GM23338 (cell line): Measurements from ENCODE around the gene SYNDIG1. TPM values are rescaled to one million over a fixed set of nuclear protein-coding genes. Genes with fewer than 3 reads are reported as not detected.

Experiments
- ATAC-seq: fragments of 200-7000 bp; cut with Tn5 transposase; 3 replicates; pipeline ENCODE4 v1.9.1; 2020
- DNase-seq: peaks from one replicate; pipeline ENCODE4 v3.0.0-alpha.2; 2015; ENCODE audit warnings: low spot score
- H2AFZ ChIP-seq: fragments of 200-600 bp; sonication (generic); 2 replicates; pipeline ENCODE4 v1.8.0; 2016; ENCODE audit warnings: antibody characterized with exemption, mild to moderate bottlenecking, moderate library complexity
- H3F3A ChIP-seq: fragments of 200-600 bp; sonication (generic); replicated peaks from 2 replicates; pipeline ENCODE4 v1.8.0; 2017; ENCODE audit warnings: antibody characterized with exemption, mixed run types, low read depth
- H3K27ac ChIP-seq: fragments of 200-600 bp; sonication (generic); 2 replicates; pipeline ENCODE4 v1.6.1; 2016; ENCODE audit warnings: low read depth
- H3K27me3 ChIP-seq: fragments of 200-600 bp; sonication (generic); 2 replicates; pipeline ENCODE4 v1.8.0; 2016; ENCODE audit warnings: mild to moderate bottlenecking, mixed run types, moderate library complexity; ENCODE audit not compliant: insufficient read depth
- H3K36me3 ChIP-seq: fragments of 200-600 bp; sonication (generic); 2 replicates; pipeline ENCODE4 v1.8.0; 2016; ENCODE audit warnings: mild to moderate bottlenecking; ENCODE audit not compliant: insufficient read depth
- H3K4me1 ChIP-seq: fragments of 200-600 bp; sonication (generic); 2 replicates; pipeline ENCODE4 v1.8.0; 2016; ENCODE audit warnings: mild to moderate bottlenecking, moderate library complexity; ENCODE audit not compliant: insufficient read depth
- H3K4me2 ChIP-seq: fragments of 200-600 bp; sonication (generic); 2 replicates; pipeline ENCODE4 v1.7.1; 2017; ENCODE audit warnings: mixed run types
- H3K4me3 ChIP-seq: fragments of 200-600 bp; sonication (generic); 2 replicates; pipeline ENCODE4 v1.6.1; 2016; ENCODE audit warnings: mixed run types
- H3K79me2 ChIP-seq: fragments of 200-600 bp; sonication (generic); replicated peaks from 2 replicates; pipeline ENCODE4 v1.8.0; 2017; ENCODE audit warnings: mild to moderate bottlenecking; ENCODE audit not compliant: insufficient read depth
- H3K9me2 ChIP-seq: fragments of 200-600 bp; sonication (generic); 2 replicates; pipeline ENCODE4 v1.8.0; 2017; ENCODE audit not compliant: insufficient read depth
- H4K20me1 ChIP-seq: fragments of 200-600 bp; sonication (generic); replicated peaks from 2 replicates; pipeline ENCODE4 v1.8.0; 2017; ENCODE audit warnings: mild to moderate bottlenecking; ENCODE audit not compliant: insufficient read depth
- H3K27ac Mint-ChIP-seq: 2 replicates; pipeline ENCODE4 v1.8.0; 2020; ENCODE audit warnings: inconsistent platforms, mild to moderate bottlenecking, moderate library complexity, mixed read lengths
- H3K27me3 Mint-ChIP-seq: 3 replicates; pipeline ENCODE4 v1.8.0; 2022; ENCODE audit warnings: low read depth, mild to moderate bottlenecking, moderate library complexity, mixed read lengths, inconsistent platforms; ENCODE audit not compliant: insufficient read depth, poor library complexity
- H3K36me3 Mint-ChIP-seq: 3 replicates; pipeline ENCODE4 v1.8.0; 2021; ENCODE audit warnings: low read depth, mild to moderate bottlenecking, inconsistent platforms, moderate library complexity, mixed read lengths
- H3K4me1 Mint-ChIP-seq: 3 replicates; pipeline ENCODE4 v1.8.0; 2020; ENCODE audit warnings: mild to moderate bottlenecking, inconsistent platforms, mixed read lengths
- H3K4me3 Mint-ChIP-seq: 3 replicates; pipeline ENCODE4 v1.8.0; 2021; ENCODE audit warnings: moderate library complexity, mild to moderate bottlenecking, inconsistent platforms, mixed read lengths
- H3K9me3 Mint-ChIP-seq: 3 replicates; pipeline ENCODE4 v1.8.0; 2020; ENCODE audit warnings: moderate library complexity, mild to moderate bottlenecking, inconsistent platforms, mixed read lengths
- CREB1 ChIP-seq: fragments of 250-450 bp; sonication (Bioruptor Pico); IDR thresholded peaks from 2 replicates; pipeline ENCODE4 v1.5.0; 2020; ENCODE audit warnings: low read depth, mild to moderate bottlenecking, moderate library complexity
- EZH2phosphoT487 ChIP-seq: fragments of 200-600 bp; sonication (generic); IDR thresholded peaks from one replicate; pipeline ENCODE4 v1.8.1; 2018; ENCODE audit warnings: antibody characterized with exemption; ENCODE audit not compliant: unreplicated experiment
- JUNB ChIP-seq: IDR thresholded peaks from one replicate; pipeline ENCODE4 v1.6.1; 2016; ENCODE audit warnings: antibody characterized with exemption; ENCODE audit not compliant: unreplicated experiment
- ZNF114 ChIP-seq: fragments of 250-450 bp; sonication (Bioruptor Pico); IDR thresholded peaks from 2 replicates; pipeline ENCODE4 v1.5.0; 2020; ENCODE audit warnings: mild to moderate bottlenecking, moderate library complexity
- polyA plus RNA-seq: library from polyadenylated mRNA; unstranded; fragments of >200 nt; fragmentation: Nextera tagmentation; extraction: Ambion mirVana; gene quantifications from 2 replicates; pipeline ENCODE4 v1.2.1, GENCODE V29; 2016
- total RNA-seq: library from RNA; depleted of rRNA; stranded (reverse); fragments of >200 nt; shearing (Covaris generic); gene quantifications from 2 replicates; pipeline ENCODE4 v1.2.3, GENCODE V29; 2014
- TF ChIP-seq, protein P1 (sequence below): IDR thresholded peaks from one replicate; pipeline ENCODE4 v1.6.1; 2018; ENCODE audit warnings: antibody characterized with exemption; ENCODE audit not compliant: unreplicated experiment
- TF ChIP-seq, protein P2 (sequence below): fragments of 250-450 bp; sonication (Bioruptor Pico); IDR thresholded peaks from 2 replicates; pipeline ENCODE4 v1.5.0; 2020; ENCODE audit warnings: mild to moderate bottlenecking, moderate library complexity

Gene SYNDIG1
- total and polyA plus RNA-seq, 2 experiments from 2014 or later = 2.8 to 4.8 TPM

GRCh38 chr20:24643731-24644626 is 174.6 kb downstream of the SYNDIG1 start:
- peaks cover under 1% of the 10 kb centered on the region for H3K27me3 Mint-ChIP-seq
- H3K4me3 Mint-ChIP-seq = no peak overlapping the region
- no peaks in the 10 kb centered on the region for H3K36me3 Mint-ChIP-seq
- Histone ChIP-seq H3K27ac (no peak overlapping the region), H3K9me2 (no peaks in the 10 kb centered on the region; the same call in 1 of the 2 replicates), H3F3A (no peaks in the 10 kb centered on the region), H3K4me1 (no peaks in the 10 kb centered on the region), H3K4me2 (no peak overlapping the region), H2AFZ (no peak overlapping the region), H3K4me3 (no peak overlapping the region), H3K36me3 (no peaks in the 10 kb centered on the region), H4K20me1 (no peaks in the 10 kb centered on the region), H3K27me3 (no peaks in the 10 kb centered on the region), H3K79me2 (no peaks in the 10 kb centered on the region)
- no peaks in the 10 kb centered on the region for H3K4me1 Mint-ChIP-seq
- ATAC-seq = no peak
- peaks cover 4% of the 10 kb centered on the region; the same call in 1 of the 3 replicates for H3K9me3 Mint-ChIP-seq
- no peak for TF ChIP-seq JUNB
- TF ChIP-seq, protein P1, sequence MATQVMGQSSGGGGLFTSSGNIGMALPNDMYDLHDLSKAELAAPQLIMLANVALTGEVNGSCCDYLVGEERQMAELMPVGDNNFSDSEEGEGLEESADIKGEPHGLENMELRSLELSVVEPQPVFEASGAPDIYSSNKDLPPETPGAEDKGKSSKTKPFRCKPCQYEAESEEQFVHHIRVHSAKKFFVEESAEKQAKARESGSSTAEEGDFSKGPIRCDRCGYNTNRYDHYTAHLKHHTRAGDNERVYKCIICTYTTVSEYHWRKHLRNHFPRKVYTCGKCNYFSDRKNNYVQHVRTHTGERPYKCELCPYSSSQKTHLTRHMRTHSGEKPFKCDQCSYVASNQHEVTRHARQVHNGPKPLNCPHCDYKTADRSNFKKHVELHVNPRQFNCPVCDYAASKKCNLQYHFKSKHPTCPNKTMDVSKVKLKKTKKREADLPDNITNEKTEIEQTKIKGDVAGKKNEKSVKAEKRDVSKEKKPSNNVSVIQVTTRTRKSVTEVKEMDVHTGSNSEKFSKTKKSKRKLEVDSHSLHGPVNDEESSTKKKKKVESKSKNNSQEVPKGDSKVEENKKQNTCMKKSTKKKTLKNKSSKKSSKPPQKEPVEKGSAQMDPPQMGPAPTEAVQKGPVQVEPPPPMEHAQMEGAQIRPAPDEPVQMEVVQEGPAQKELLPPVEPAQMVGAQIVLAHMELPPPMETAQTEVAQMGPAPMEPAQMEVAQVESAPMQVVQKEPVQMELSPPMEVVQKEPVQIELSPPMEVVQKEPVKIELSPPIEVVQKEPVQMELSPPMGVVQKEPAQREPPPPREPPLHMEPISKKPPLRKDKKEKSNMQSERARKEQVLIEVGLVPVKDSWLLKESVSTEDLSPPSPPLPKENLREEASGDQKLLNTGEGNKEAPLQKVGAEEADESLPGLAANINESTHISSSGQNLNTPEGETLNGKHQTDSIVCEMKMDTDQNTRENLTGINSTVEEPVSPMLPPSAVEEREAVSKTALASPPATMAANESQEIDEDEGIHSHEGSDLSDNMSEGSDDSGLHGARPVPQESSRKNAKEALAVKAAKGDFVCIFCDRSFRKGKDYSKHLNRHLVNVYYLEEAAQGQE = no peak
- TF ChIP-seq ZNF114 (CRISPR knock-in tag) = no peak
- no peak overlapping the region for H3K27ac Mint-ChIP-seq
- no peak for DNase-seq

DNA sequence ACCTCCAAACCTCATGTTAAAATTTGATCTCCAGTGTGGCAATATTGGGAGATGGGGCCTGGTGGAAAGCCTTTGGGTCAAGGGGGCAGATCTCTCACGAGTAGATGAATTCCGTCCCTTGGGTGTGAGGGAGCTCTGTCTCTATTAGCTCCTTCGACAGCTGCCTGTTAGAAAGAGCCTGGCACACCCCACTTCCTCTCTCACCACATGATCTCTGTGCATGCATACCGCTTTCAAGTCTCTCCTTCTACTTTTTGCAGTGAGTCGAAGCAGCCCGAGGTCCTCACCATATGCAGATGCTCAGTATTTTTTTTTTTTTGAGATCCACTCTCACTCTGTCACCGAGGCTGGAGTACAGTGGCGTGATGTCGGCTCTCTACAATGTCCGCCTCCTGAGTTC is 176.9 kb downstream of the SYNDIG1 start:
- no peaks in the 10 kb centered on the region for H3F3A ChIP-seq
- H3K4me3 Mint-ChIP-seq = no peak overlapping the region
- H3K4me3 ChIP-seq = no peak overlapping the region
- no peaks in the 10 kb centered on the region for H4K20me1 ChIP-seq
- H3K36me3 Mint-ChIP-seq = no peaks in the 10 kb centered on the region
- H3K9me2 ChIP-seq = no peaks in the 10 kb centered on the region; the same call in 1 of the 2 replicates
- no peaks in the 10 kb centered on the region for H3K79me2 ChIP-seq
- H3K27me3 Mint-ChIP-seq = no peaks in the 10 kb centered on the region
- no peak overlapping the region for H3K27ac Mint-ChIP-seq
- H3K9me3 Mint-ChIP-seq = peaks cover 4% of the 10 kb centered on the region; the same call in 1 of the 3 replicates
- DNase-seq (no peak), ATAC-seq (no peak)
- no peak overlapping the region for H2AFZ ChIP-seq
- H3K4me1 ChIP-seq = no peaks in the 10 kb centered on the region
- no peaks in the 10 kb centered on the region for H3K36me3 ChIP-seq
- H3K4me1 Mint-ChIP-seq = no peaks in the 10 kb centered on the region
- no peak overlapping the region for H3K4me2 ChIP-seq
- H3K27ac ChIP-seq = no peak overlapping the region
- H3K27me3 ChIP-seq = no peaks in the 10 kb centered on the region
- TF ChIP-seq, protein P2, sequence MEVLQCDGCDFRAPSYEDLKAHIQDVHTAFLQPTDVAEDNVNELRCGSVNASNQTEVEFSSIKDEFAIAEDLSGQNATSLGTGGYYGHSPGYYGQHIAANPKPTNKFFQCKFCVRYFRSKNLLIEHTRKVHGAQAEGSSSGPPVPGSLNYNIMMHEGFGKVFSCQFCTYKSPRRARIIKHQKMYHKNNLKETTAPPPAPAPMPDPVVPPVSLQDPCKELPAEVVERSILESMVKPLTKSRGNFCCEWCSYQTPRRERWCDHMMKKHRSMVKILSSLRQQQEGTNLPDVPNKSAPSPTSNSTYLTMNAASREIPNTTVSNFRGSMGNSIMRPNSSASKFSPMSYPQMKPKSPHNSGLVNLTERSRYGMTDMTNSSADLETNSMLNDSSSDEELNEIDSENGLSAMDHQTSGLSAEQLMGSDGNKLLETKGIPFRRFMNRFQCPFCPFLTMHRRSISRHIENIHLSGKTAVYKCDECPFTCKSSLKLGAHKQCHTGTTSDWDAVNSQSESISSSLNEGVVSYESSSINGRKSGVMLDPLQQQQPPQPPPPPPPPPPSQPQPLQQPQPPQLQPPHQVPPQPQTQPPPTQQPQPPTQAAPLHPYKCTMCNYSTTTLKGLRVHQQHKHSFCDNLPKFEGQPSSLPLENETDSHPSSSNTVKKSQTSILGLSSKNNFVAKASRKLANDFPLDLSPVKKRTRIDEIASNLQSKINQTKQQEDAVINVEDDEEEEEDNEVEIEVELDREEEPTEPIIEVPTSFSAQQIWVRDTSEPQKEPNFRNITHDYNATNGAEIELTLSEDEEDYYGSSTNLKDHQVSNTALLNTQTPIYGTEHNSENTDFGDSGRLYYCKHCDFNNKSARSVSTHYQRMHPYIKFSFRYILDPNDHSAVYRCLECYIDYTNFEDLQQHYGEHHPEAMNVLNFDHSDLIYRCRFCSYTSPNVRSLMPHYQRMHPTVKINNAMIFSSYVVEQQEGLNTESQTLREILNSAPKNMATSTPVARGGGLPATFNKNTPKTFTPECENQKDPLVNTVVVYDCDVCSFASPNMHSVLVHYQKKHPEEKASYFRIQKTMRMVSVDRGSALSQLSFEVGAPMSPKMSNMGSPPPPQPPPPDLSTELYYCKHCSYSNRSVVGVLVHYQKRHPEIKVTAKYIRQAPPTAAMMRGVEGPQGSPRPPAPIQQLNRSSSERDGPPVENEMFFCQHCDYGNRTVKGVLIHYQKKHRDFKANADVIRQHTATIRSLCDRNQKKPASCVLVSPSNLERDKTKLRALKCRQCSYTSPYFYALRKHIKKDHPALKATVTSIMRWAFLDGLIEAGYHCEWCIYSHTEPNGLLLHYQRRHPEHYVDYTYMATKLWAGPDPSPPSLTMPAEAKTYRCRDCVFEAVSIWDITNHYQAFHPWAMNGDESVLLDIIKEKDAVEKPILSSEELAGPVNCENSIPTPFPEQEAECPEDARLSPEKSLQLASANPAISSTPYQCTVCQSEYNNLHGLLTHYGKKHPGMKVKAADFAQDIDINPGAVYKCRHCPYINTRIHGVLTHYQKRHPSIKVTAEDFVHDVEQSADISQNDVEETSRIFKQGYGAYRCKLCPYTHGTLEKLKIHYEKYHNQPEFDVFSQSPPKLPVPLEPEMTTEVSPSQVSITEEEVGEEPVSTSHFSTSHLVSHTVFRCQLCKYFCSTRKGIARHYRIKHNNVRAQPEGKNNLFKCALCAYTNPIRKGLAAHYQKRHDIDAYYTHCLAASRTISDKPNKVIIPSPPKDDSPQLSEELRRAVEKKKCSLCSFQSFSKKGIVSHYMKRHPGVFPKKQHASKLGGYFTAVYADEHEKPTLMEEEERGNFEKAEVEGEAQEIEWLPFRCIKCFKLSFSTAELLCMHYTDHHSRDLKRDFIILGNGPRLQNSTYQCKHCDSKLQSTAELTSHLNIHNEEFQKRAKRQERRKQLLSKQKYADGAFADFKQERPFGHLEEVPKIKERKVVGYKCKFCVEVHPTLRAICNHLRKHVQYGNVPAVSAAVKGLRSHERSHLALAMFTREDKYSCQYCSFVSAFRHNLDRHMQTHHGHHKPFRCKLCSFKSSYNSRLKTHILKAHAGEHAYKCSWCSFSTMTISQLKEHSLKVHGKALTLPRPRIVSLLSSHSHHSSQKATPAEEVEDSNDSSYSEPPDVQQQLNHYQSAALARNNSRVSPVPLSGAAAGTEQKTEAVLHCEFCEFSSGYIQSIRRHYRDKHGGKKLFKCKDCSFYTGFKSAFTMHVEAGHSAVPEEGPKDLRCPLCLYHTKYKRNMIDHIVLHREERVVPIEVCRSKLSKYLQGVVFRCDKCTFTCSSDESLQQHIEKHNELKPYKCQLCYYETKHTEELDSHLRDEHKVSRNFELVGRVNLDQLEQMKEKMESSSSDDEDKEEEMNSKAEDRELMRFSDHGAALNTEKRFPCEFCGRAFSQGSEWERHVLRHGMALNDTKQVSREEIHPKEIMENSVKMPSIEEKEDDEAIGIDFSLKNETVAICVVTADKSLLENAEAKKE (CRISPR knock-in tag) = no peak
- TF ChIP-seq, protein P1 = no peak
- TF ChIP-seq EZH2phosphoT487 (no peak), CREB1 (CRISPR knock-in tag) (no peak), ZNF114 (CRISPR knock-in tag) (no peak)
